Peyer's patch (tissue), 4 donors: Measurements from ENCODE around the gene C1orf35. TPM values are rescaled to one million over a fixed set of nuclear protein-coding genes. Genes with fewer than 3 reads are reported as not detected.

Experiments used
- DNase-seq, 3 donors: peaks; one replicate each; pipeline ENCODE4 v3.0.0-alpha.2; 2017 to 2019
- H3K27ac ChIP-seq, 4 donors: fragments of 200-600 bp; sonication (generic); one replicate each; pipeline ENCODE4 v1.5.1; 2016 to 2019
- H3K27me3 ChIP-seq, 2 donors: fragments of 200-600 bp; sonication (generic); one replicate each; pipeline ENCODE4 v1.5.1; 2019
- H3K36me3 ChIP-seq, 3 donors: fragments of 200-600 bp; sonication (generic); one replicate each; pipeline ENCODE4 v1.5.1; 2016 to 2019
- H3K4me1 ChIP-seq, 4 donors: fragments of 200-600 bp; sonication (generic); one replicate each; pipeline ENCODE4 v1.5.1; 2016 to 2019
- H3K4me3 ChIP-seq, 4 donors: fragments of 200-600 bp; sonication (generic); 1 replicate in 3 of 4; 2 replicates in 1 of 4; pipeline ENCODE4 v1.5.1; 2016 to 2019; ENCODE audit warnings: mild to moderate bottlenecking in 1 of 4
- H3K9me3 ChIP-seq, 4 donors: fragments of 200-600 bp; sonication (generic); one replicate each; pipeline ENCODE4 v1.5.1; 2016 to 2019; ENCODE audit warnings: mild to moderate bottlenecking in 1 of 4
- POLR2A ChIP-seq, 2 donors: fragments of 450-650 bp; IDR thresholded peaks; one replicate each; pipeline ENCODE4 v1.5.1; 2017; ENCODE audit warnings: antibody characterized with exemption in 2 of 2, mild to moderate bottlenecking in 2 of 2, moderate library complexity in 2 of 2
- total RNA-seq, 4 donors: library from RNA; depleted of rRNA; stranded (reverse); fragments of >200 nt; gene quantifications; one replicate each; pipeline ENCODE4 v1.1.0, GENCODE V29; 2016
- TF ChIP-seq, protein P1 (sequence below), 6 experiments: fragments of 450-650 bp in 4 of 6; fragments of 200-600 bp in 2 of 6; sonication (generic) in 1 of 6; IDR thresholded peaks; one replicate each; pipeline ENCODE4 v1.5.1; 2017 to 2019; ENCODE audit warnings: antibody characterized with exemption in 6 of 6, mild to moderate bottlenecking in 3 of 6, moderate library complexity in 1 of 6

Gene C1orf35
- total RNA-seq, 4 donors from 2014 or later, result 6.0 to 19.8 (median 16.2) TPM

DNA sequence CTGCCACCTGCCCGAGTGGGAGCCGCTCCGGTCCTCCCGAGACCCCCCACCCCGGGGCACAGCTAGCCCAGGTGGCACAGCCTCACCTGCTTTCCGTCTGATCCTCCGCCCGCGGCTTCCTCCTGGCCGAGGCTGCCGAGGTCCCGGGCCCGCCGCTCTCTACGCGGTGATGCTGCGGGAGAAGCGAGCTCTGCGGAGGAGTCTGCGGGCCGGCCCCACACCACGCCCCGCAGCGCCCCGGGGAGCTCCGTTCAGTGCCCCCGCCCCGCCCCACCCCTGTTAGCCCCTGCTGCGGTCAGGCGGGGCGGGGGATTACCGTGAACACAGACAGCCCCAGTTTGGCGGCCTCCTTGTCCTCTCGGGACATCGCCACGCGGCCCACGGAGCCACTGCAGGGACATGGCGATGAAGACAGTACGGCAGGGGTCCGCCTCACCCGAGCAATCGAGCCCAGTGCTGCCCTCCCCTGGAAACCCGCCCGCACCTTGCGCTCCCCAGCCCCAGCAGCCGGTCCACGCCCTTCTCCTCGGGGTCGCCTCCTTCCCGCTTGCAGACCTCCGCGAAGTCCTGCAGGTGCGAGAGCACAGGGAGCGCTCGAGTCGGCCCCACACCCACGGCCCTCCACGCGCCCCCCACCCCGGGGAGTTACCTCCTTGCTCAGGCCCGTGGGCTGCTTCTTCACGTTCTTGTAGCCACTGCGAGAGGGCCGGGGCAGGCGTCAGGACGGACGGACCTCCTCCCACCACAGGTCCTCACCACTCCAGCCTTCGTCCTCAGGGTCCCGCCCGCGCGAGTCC is 933 bp downstream of the C1orf35 start:
- H3K27ac ChIP-seq, result peak overlapping the region; percentile 92 to 94 (median 92)

DNA sequence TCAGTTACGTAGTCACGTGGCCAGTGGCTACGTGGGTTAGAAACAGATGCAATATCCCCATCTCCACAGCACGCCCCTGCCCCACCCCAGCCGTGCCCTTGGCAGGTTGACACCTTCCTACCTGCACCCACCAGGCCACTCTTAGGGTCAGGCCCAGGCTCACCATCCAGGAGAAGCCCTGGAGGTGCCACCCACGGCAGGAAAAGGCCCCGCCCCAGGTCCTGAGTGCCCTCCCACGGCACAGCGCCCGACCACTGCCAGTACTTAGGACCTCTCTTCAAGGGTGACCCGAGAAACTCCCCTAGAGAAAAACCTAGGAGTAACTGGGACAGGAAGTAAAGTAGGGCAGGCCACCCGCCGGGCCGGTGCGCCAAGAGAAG is 1.5 kb downstream of the C1orf35 start:
- Histone ChIP-seq H3K27me3 (no peaks in the 10 kb centered on the region), H3K36me3 (peaks cover 0 to 53% (median 0%) of the 10 kb centered on the region in 3 donors), H3K4me3 (peak overlapping the region; percentile 79 to 92 (median 82)), H3K4me1 (peaks cover 4 to 25% (median 8%) of the 10 kb centered on the region in 4 donors), H3K9me3 (no peaks in the 10 kb centered on the region), H3K27ac (peak overlapping the region; percentile 92 to 94 (median 92))
- TF ChIP-seq, protein P1, sequence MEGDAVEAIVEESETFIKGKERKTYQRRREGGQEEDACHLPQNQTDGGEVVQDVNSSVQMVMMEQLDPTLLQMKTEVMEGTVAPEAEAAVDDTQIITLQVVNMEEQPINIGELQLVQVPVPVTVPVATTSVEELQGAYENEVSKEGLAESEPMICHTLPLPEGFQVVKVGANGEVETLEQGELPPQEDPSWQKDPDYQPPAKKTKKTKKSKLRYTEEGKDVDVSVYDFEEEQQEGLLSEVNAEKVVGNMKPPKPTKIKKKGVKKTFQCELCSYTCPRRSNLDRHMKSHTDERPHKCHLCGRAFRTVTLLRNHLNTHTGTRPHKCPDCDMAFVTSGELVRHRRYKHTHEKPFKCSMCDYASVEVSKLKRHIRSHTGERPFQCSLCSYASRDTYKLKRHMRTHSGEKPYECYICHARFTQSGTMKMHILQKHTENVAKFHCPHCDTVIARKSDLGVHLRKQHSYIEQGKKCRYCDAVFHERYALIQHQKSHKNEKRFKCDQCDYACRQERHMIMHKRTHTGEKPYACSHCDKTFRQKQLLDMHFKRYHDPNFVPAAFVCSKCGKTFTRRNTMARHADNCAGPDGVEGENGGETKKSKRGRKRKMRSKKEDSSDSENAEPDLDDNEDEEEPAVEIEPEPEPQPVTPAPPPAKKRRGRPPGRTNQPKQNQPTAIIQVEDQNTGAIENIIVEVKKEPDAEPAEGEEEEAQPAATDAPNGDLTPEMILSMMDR (IDR thresholded peaks at IDR 0.05), result no peak
- TF ChIP-seq POLR2A (IDR thresholded peaks at IDR 0.05), result no peak
- DNase-seq, result no peak

More for the DNA sequence above, 933 bp downstream of the C1orf35 start:
- peaks cover 4 to 21% (median 8%) of the 10 kb centered on the region in 4 donors for H3K4me1 ChIP-seq
- peak; percentile 58 to 79 (median 77) for DNase-seq
- H3K27me3 ChIP-seq, result no peaks in the 10 kb centered on the region
- TF ChIP-seq, protein P1 (IDR thresholded peaks at IDR 0.05), result peak in 3 of 6 experiments; percentile 14 to 31 (median 16)
- no peak for TF ChIP-seq POLR2A (IDR thresholded peaks at IDR 0.05)
- H3K4me3 ChIP-seq, result peak overlapping the region; percentile 79 to 92 (median 82)
- H3K36me3 ChIP-seq, result peaks cover 0 to 51% (median 0%) of the 10 kb centered on the region in 3 donors
- H3K9me3 ChIP-seq, result no peaks in the 10 kb centered on the region

DNA sequence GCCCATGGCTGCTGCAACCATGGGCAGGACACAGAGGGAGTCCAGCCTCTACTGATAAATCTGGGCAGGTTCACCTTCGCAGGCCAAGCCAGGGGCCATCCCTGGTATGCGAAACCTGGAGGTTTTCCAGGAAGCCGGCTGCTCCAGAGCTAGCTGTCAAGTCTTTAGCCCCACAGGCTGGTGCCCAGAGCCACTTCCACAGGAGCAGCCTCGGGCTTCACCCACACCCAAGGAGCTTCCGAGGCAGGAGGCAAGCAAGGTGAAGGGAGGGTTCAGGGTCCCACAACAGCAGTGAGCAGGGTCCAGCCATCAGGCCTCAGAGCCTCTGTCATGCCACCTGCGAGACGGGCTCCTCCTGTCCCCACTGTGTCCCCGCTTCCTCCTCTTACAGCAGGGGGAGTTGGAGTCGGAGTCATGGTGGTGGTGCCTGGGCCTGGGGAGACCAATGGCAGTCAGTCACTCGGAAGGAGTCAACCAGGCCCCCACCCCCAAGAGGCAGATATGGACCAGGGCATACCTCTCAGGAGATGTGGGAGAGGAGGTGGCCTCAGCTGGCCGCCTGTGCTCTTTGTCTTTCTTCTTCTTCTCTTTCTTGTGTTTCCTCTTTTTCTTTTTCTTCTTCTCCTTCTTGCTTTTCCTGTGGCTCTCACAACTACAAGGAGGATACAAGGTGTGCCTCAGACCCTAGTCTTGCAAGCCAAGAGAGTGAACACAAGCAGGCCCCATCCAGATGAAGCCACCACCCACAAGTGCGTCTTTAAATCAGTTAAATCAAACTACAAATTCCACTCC is 2.1 kb downstream of the C1orf35 start:
- Histone ChIP-seq H3K4me3 (peak overlapping the region in 2 of 4 donors; percentile 79 to 83), H3K36me3 (peaks cover 0 to 53% (median 0%) of the 10 kb centered on the region in 3 donors)
- TF ChIP-seq, protein P1 (IDR thresholded peaks at IDR 0.05), result no peak
- TF ChIP-seq POLR2A (IDR thresholded peaks at IDR 0.05), result no peak

DNA sequence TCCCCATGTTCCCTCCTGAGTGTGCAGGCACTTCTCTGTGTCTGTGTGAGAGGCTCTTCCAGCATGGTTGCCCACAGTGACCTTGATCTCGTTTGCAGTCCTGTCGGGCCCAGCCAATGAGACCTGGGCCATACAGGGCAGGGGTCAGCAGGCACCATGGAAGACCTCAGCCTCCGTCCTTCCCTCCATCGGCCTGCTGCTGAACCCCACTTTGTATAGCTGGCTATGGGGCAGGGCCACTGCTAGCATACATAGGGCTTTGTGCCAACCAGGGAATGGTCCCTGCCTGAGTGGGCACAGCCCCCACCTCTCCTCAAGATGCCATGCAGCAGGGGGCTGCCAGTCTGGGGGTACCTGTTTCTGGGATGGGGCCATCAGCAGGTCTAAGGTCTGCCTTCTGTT is 3.8 kb downstream of the C1orf35 start:
- Histone ChIP-seq H3K27me3 (no peaks in the 10 kb centered on the region), H3K36me3 (peaks cover 0 to 48% (median 0%) of the 10 kb centered on the region in 3 donors), H3K4me1 (peaks cover 4 to 38% (median 8%) of the 10 kb centered on the region in 4 donors), H3K27ac (no peak overlapping the region), H3K9me3 (no peaks in the 10 kb centered on the region), H3K4me3 (no peak overlapping the region)
- no peak for DNase-seq
- no peak for TF ChIP-seq POLR2A (IDR thresholded peaks at IDR 0.05)
- TF ChIP-seq, protein P1 (IDR thresholded peaks at IDR 0.05), result no peak

More for the DNA sequence above, 2.1 kb downstream of the C1orf35 start:
- Histone ChIP-seq H3K27me3 (no peaks in the 10 kb centered on the region), H3K27ac (peak overlapping the region in 2 of 4 donors; percentile 92 to 94), H3K9me3 (no peaks in the 10 kb centered on the region), H3K4me1 (peaks cover 4 to 31% (median 8%) of the 10 kb centered on the region in 4 donors)
- no peak for DNase-seq

DNA sequence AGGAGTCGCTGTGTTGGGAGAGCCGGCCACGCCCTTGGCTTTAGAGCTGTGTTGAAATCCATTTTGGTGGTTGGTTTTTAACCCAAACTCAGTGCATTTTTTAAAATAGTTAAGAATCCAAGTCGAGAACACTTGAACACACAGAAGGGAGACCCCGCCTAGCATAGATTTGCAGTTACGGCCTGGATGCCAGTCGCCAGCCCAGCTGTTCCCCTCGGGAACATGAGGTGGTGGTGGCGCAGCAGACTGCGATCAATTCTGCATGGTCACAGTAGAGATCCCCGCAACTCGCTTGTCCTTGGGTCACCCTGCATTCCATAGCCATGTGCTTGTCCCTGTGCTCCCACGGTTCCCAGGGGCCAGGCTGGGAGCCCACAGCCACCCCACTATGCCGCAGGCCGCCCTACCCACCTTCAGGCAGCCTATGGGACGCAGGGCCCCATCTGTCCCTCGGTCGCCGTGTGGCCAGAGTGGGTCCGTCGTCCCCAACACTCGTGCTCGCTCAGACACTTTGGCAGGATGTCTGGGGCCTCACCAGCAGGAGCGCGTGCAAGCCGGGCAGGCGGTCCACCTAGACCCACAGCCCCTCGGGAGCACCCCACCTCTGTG is 4.7 kb downstream of the C1orf35 start:
- Histone ChIP-seq H3K4me3 (no peak overlapping the region), H3K9me3 (no peaks in the 10 kb centered on the region), H3K27ac (no peak overlapping the region), H3K27me3 (no peaks in the 10 kb centered on the region), H3K36me3 (peaks cover 0 to 48% (median 0%) of the 10 kb centered on the region in 3 donors), H3K4me1 (peaks cover 4 to 30% (median 7%) of the 10 kb centered on the region in 4 donors)
- peak in 1 of 3 donors; percentile 40 for DNase-seq
- no peak for TF ChIP-seq POLR2A (IDR thresholded peaks at IDR 0.05)
- TF ChIP-seq, protein P1 (IDR thresholded peaks at IDR 0.05), result no peak
